HT-29 (cell line): Measurements from ENCODE around the gene LCE1C. TPM values are rescaled to one million over a fixed set of nuclear protein-coding genes. Genes with fewer than 3 reads are reported as not detected.

Source experiments
- DNase-seq: peaks from one replicate; pipeline ENCODE4 v3.0.0-alpha.2; 2015; ENCODE audit warnings: low spot score
- total RNA-seq: library from RNA; depleted of rRNA; stranded (reverse); fragments of >200 nt; shearing (Covaris generic); gene quantifications from 2 replicates; pipeline ENCODE4 v1.2.3, GENCODE V29; 2014; rRNA removed

Gene LCE1C
- total RNA-seq: not detected in 2 replicates

DNA sequence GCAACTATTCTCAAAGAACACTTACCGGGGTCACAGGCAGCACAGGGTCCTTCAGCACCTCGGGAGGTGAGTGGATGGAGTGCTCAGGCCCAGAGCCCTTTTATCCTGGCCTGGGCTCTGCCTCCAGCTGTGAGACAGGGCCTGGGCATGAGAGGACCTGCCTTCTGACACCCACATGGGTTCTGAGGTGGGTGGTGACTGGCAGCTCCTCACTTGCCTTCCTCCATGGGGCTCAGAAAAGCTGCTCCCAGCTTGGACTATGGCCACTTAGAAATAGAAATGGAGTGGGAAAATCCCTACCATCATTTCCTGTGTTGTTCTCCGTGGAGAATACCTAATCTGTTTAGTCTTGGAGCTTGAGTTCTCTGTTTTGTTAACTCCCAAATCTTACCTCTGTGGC is at the start of gene LCE1C:
Gene LCE1C, minus strand, starts transcription at position 76 of the 400 bp plus-strand sequence. CDS start 1,173 bp downstream, outside the sequence.
- no peak for DNase-seq

DNA sequence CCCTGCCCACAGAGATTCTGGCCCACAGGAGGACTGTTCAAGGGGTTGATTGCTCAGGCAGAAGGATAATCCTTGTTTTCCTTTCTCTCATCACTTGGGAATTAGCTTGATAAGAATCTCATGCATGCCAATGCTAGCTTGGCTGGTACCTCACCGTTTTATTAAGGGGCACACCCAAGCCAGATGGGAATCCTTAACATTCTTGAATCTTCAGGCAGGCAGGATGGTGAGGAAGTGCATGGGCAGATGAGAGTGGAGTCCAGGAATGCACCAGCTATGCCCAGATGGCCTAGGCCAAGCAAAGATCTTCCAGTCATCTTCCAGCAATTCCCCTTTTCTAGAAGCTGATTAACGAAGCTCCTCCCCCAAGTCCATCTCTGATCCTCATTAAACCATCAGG is 49.2 kb upstream of the LCE1C start:
- DNase-seq: no peak

DNA sequence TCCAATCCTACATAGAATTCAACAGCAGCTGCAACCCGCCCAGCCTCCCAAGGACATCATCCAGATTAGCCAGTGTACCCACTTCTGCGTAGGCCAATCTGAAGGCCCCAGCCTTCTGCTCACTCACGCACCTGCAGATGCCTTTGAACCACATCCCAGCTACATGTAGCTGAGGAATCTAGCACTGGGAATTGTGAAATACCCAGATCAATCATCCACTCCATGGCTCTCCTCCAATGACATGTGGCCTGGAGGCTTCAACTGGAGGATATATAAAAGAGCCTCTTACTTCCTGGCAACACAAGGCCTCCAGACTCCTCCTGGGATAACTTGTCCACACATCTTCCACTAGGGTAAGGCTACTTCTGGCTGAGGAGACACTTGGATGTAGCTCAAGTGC is 36.1 kb upstream of the LCE1C start, which contains the start of gene LCE6A:
Gene LCE6A, plus strand, starts transcription at position 301 of the 400 bp plus-strand sequence. CDS start 665 bp downstream, outside the sequence.
- DNase-seq: no peak

DNA sequence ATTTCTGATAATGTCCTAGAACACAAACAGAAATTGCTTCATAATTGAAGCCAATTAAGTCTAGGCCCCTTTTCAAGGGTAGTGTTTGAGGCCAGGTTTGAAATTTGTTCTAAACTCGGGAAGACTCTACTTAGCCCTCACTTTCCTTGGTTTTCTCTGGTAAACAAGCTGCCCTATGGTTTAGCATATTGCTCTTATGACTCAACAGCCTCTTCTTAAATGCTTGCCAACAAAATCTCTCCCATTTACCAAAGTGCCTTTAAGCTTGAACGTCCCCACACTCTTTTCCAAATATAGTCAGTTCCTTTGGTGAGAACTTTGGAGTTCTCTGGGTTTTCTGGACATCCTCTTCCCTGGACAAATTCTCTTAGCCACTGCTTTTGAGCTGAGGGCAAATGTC is 30.4 kb upstream of the LCE1C start:
- DNase-seq: no peak

DNA sequence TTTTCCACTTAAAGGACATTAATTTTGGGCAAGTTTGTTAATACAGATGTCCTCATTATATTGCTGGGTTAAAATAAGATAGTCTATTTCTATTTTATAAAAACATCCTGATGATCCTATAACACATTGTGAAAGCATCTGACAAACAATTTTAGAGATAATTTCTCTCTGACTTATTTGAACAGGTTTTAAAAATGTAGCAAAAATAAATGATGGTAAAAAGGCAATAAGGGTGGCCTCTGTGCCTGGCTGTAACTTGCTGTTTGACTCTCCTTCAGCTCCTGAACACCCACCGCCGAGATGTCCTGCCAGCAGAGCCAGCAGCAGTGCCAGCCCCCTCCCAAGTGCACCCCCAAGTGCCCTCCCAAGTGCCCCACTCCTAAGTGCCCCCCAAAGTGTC is 20.7 kb upstream of the LCE1C start, which contains the start of gene LCE1A:
Gene LCE1A, plus strand, starts transcription at position 301 of the 400 bp plus-strand sequence. Its CDS starts 0 bp downstream, at position 301.
- no peak for DNase-seq

- no peak for DNase-seq
Observed at GRCh38 chr1:152824964-152825363, 18.5 kb upstream of the LCE1C start.

DNA sequence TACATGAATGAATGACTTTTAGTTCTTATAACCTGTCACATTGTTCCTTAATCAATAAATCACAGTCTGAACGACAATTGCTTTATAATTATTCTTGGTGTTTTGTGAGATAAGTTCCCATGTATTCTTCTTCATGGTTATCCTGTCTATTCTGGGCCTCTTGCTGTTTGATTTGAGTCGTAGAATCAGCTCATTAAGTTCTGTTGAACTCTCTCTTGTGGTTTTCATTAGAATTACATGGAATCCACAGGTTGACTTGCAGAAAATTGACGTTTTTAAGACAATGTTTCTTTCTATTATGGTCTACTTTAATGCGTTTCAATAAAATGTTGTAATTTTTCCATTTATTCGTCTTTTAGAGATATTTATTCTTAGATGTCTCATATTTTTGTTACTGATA is 16.8 kb upstream of the LCE1C start:
- no peak for DNase-seq

- DNase-seq: no peak
Observed at GRCh38 chr1:152817309-152817708, 10.9 kb upstream of the LCE1C start.

GRCh38 chr1:152811671-152812070 is 5.2 kb upstream of the LCE1C start, which contains the start of gene LCE1B:
Gene LCE1B (plus strand): TSS chr1:152811971. CDS start chr1:152812447, 476 bp downstream.
- no peak for DNase-seq

DNA sequence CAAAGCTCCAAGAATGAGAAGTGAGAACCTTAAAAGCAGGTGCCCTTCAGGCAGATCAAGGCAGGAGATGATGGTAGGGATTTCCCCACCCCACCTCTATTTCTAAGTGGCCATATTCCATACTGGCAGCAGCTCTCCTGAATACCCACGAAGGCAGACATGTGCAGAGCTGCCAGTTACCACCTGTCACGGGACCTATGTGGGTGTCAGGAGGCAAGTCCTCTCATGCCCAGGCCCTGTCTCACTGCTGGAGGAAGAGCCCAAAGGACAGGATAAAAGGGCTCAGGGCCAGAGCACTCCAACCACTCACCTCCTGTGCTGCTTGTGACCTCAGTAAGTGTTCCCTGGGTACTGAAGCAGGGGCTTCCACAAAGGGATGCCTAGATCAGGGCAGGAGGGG is 4.6 kb upstream of the LCE1C start:
- no peak for DNase-seq

GRCh38 chr1:152801333-152801732 is 5.1 kb downstream of the LCE1C start:
- DNase-seq: no peak

- no peak for DNase-seq
Observed at GRCh38 chr1:152796421-152796820, 10.0 kb downstream of the LCE1C start, which contains the start of gene LCE1D. Gene LCE1D (plus strand): TSS chr1:152796721. CDS start chr1:152797795, 1,074 bp downstream.

DNA sequence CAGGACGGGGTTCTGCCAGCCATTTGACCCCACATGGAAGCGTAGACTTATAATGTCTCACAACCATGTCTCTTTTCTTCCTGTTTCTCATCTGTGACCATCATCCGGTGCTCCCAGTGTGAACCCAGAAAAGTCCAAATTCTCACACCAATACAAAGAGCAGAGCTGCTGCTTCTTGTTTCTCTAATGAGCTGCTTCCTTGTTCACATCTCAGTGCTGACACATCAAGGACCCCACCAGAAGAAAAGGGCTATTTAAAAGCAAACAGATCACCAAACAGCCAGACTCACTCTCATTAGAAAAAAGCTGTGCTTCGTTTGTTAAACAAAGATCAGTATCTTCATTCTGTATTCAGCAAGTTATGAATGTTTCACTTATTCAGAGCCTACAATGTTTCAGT is 10.8 kb downstream of the LCE1C start:
- DNase-seq: no peak

- peak; percentile 46 for DNase-seq
Observed at GRCh38 chr1:152786077-152786476, 20.4 kb downstream of the LCE1C start, which contains the start of gene LCE1E. Gene LCE1E (plus strand): TSS chr1:152786257. CDS start chr1:152787300, 1,043 bp downstream.

DNA sequence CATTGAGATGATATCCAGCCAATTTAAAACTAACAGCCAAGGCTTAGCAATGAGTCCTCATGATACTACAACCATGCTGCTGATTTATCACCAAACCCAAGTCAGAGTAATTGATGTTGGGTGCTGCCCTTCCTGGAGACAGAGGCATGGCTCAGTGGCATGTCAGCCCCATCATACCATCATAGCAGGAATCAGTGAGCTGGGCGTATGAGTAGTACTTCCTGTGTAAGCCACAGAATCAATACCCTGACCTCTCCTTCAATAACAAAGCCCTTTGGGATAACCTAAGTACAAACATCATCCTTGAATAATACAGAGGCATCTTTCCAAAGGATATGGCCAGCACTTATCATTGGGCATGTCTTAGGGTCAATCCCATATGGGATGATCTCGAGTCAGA is 23.4 kb downstream of the LCE1C start:
- no peak for DNase-seq

DNA sequence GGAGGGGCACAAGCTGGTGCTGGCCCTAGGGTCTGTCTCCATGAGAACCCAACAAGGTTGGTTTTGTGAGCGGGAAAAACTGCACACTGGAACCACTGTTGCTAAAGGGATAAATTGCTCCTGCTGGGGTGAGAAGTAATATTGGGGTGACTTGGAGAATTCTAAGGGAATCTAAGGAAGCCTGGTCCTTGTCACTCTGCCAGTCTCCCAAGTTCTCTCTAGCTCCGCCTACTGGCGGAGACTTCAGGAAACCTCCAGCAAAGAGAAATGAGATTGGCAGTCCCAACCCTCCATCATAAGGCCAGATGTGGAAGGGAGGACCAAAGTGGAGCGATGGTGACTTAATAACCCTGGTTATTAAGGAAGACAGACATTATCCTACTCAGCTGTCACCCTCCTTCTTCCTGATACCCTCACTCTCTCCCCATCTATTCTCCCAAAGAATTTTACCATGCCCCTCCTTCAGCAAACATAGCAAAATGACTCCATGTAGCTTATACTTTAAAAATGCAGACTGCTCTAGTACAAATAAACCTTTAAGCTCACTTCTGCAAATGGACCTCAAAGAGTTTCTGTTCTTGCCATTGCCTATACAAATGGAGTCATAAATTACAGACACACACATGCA is 28.8 kb downstream of the LCE1C start:
- peak; percentile 79 for DNase-seq

DNA sequence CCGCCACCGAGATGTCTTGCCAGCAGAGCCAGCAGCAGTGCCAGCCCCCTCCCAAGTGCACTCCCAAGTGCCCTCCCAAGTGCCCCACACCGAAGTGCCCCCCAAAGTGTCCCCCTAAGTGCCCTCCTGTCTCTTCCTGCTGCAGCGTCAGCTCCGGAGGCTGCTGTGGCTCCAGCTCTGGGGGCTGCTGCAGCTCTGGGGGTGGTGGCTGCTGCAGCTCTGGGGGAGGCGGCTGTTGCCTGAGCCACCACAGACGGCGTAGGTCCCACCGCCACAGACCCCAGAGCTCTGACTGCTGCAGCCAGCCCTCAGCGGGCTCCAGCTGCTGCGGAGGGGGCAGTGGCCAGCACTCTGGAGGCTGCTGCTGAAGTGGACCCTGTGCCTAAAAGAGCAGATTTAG is 30.1 kb downstream of the LCE1C start:
- no peak for DNase-seq

DNA sequence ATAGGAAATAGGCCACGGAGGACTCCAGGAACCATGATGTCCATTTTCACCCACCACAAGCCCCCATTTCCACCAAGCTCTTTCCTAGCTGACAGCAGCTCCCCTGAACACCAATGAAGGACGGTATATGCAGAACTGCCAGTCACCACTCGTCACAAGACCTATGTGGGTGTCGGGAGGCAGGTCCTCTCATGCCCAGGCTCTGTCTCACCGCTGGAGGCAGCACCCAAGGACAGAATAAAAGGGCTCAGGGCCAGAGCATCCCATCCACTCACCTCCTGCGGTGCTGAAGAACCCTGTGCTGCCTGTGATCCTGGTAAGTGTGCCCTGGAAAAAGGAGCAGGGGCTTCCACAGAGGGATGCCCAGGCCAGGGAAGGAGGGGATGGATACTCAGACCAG is 31.6 kb downstream of the LCE1C start, which contains the start of gene LCE1F:
Gene LCE1F, plus strand, starts transcription at position 266 of the 400 bp plus-strand sequence. CDS start 1,232 bp downstream, outside the sequence.
- DNase-seq: no peak

DNA sequence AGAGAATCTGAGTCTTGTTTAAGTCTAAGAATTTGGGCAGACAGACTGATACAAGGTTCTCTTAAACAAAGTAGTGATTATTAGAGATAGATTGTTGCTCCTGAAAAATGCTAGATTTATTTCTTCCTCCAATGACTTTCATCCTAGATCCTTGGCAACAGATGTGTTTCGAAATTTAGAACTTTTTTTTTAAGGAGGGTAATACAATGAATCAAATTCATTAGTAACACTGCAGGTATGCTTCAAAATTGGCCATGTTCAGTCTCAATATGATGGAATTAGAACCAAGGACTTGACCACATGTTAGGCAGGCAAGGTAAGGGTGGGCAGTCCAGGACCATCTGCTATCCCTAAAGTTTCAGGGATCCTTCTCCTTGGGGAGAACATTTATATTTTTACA is 36.0 kb downstream of the LCE1C start:
- DNase-seq: no peak

DNA sequence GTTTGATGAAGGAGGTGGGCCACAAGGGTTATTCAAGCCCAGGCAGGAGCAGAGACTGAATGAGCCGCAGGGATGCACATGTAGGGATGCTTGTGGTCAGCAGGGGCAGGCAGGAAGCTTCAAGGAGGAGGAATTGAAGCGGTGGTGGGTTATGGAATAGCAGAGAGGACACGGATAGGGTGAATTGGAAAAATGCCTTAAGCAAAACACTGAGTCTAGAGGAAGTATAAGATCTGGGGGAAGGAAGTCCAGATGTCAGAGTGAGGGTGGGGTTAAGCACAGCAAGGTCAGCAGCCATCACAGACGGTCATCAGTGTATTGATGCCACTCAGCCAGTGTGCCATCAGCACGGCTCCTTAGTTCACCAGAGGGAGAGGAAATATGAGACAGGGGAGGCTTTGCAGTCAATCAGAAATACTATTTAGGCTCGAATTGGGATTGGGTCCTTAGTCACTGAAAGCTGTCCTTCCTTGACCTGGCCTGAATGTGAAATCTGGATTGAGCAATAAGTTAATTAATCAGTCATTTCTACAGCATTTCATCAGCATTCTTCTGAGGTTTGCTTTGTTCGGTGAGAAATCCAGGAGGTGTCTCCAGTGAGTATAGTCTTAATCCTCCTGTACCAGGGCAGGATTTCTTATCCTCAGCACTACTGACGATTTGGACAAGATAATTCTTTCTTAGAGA is 37.5 kb downstream of the LCE1C start:
- DNase-seq: no peak

DNA sequence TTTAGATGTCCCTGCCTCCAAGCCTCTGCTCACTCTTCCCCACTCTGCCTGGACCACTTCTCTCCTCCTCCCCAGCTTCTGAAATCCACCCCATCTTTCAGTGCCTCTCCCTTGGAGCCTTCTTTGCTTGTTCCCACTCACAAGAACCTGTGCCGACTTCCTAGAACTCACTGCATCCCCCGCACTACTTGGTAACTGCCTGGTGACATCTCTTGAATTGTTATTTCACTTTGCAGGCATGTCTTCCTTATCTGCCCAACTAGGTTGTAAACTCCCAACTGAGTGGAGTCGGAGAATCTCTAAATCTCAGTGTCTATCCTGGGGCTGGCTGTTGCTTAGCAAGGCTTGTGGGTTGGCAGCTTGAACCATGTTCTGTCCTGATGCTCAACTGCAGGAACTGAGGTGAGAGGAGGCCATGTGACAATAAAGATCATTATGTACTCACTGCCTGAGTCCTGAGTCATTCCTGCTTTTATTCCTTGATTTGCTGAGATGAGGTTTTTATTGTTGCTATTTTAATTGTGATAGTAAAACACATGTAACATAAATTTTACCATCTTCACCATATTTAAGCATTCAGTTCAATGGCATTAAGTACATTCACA is 44.7 kb downstream of the LCE1C start:
- no peak for DNase-seq

GRCh38 chr1:152760551-152761190 is 45.8 kb downstream of the LCE1C start:
- no peak for DNase-seq
